COLO668 (cell line): ENCODE data around the gene HOMER3.

Experiments
- DNase-seq: peaks from one replicate; lab custom pipeline; 2025; ENCODE audit not compliant: unreplicated experiment; lab: John Stamatoyannopoulos, UW

The HOMER3 gene

GRCh38 chr19:18940769-18941627, at the start of gene HOMER3:
Gene HOMER3 (minus strand): TSS chr19:18941217. CDS start chr19:18938982, 2,235 bp downstream.
- peak; percentile 64 for DNase-seq

- no peak for DNase-seq
These were observed 49.2 kb upstream of the HOMER3 start for GRCh38 chr19:18990128-18990708.

GRCh38 chr19:18989316-18989715, 48.3 kb upstream of the HOMER3 start:
- no peak for DNase-seq

- no peak for DNase-seq
These were observed 46.4 kb upstream of the HOMER3 start for GRCh38 chr19:18987456-18987855.

GRCh38 chr19:18985257-18985656, 44.2 kb upstream of the HOMER3 start:
- no peak for DNase-seq

GRCh38 chr19:18984251-18984650, 43.2 kb upstream of the HOMER3 start:
- no peak for DNase-seq

GRCh38 chr19:18982669-18983068, 41.7 kb upstream of the HOMER3 start:
- no peak for DNase-seq

GRCh38 chr19:18980432-18981020, 39.5 kb upstream of the HOMER3 start:
- DNase-seq: no peak

GRCh38 chr19:18978616-18979015, 37.6 kb upstream of the HOMER3 start:
- DNase-seq: no peak

GRCh38 chr19:18975869-18976268, 34.9 kb upstream of the HOMER3 start:
- DNase-seq: no peak

- DNase-seq: no peak
These were observed 34.0 kb upstream of the HOMER3 start for GRCh38 chr19:18975011-18975410.

GRCh38 chr19:18972851-18973250, 31.8 kb upstream of the HOMER3 start:
- DNase-seq: no peak

GRCh38 chr19:18972301-18972811, 31.3 kb upstream of the HOMER3 start:
- no peak for DNase-seq

- DNase-seq: no peak
These were observed 29.1 kb upstream of the HOMER3 start for GRCh38 chr19:18969931-18970659.

GRCh38 chr19:18967358-18968146, 26.5 kb upstream of the HOMER3 start:
- no peak for DNase-seq

- no peak for DNase-seq
These were observed 25.3 kb upstream of the HOMER3 start for GRCh38 chr19:18966307-18966706.

GRCh38 chr19:18964121-18964520, 23.1 kb upstream of the HOMER3 start:
- DNase-seq: no peak

- peak; percentile 20 for DNase-seq
These were observed 21.0 kb upstream of the HOMER3 start for GRCh38 chr19:18961767-18962620.

- DNase-seq: no peak
These were observed 19.4 kb upstream of the HOMER3 start for GRCh38 chr19:18960370-18960769.

GRCh38 chr19:18955042-18955441, 14.0 kb upstream of the HOMER3 start:
- DNase-seq: no peak
